Astrocyte (in vitro differentiated cells and primary cell): Measurements from ENCODE around the gene SZRD1.

Experiments
- EZH2 ChIP-seq: IDR thresholded peaks from 2 replicates; pipeline ENCODE4 v1.6.1; 2012; ENCODE audit warnings: mild to moderate bottlenecking, low read length, inconsistent platforms; ENCODE audit not compliant: insufficient read depth
- TF ChIP-seq, protein P1 (sequence below): IDR thresholded peaks from 2 replicates; pipeline ENCODE4 v1.5.1; 2011; ENCODE audit warnings: low read depth, mild to moderate bottlenecking, inconsistent platforms, low read length, moderate library complexity; ENCODE audit not compliant: insufficient read depth

DNA sequence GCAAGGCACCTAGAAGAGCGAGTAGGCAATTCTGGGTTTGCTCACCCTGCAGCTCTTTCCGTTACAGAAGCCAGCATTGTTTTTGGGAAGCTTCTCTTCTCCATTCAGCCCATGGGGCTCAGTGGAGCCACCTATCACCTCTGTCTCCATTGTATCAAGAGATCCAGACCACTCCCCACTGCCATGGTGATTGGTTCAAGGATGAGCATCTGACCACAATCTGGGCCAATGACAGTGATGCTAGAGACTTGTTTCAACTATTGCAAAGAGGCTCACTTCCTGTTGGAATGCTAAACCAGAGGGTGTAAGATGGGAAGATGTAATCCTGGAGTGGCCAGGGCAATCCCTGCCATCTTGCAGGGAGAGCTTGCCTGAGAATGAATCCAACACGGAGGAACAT is 63.6 kb downstream of the SZRD1 start:
- TF ChIP-seq, protein P1, sequence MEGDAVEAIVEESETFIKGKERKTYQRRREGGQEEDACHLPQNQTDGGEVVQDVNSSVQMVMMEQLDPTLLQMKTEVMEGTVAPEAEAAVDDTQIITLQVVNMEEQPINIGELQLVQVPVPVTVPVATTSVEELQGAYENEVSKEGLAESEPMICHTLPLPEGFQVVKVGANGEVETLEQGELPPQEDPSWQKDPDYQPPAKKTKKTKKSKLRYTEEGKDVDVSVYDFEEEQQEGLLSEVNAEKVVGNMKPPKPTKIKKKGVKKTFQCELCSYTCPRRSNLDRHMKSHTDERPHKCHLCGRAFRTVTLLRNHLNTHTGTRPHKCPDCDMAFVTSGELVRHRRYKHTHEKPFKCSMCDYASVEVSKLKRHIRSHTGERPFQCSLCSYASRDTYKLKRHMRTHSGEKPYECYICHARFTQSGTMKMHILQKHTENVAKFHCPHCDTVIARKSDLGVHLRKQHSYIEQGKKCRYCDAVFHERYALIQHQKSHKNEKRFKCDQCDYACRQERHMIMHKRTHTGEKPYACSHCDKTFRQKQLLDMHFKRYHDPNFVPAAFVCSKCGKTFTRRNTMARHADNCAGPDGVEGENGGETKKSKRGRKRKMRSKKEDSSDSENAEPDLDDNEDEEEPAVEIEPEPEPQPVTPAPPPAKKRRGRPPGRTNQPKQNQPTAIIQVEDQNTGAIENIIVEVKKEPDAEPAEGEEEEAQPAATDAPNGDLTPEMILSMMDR = no peak
- no peak for TF ChIP-seq EZH2
